Measurements from ENCODE around the gene NUDC. TPM values are rescaled to one million over a fixed set of nuclear protein-coding genes. Genes with fewer than 3 reads are reported as not detected.

The NUDC gene
- total and polyA plus RNA-seq, 2 of the 13 experiments (the other 11 are each of a cell fraction or from before 2014, with no cell fraction given), result 34.7 to 104 TPM

DNA sequence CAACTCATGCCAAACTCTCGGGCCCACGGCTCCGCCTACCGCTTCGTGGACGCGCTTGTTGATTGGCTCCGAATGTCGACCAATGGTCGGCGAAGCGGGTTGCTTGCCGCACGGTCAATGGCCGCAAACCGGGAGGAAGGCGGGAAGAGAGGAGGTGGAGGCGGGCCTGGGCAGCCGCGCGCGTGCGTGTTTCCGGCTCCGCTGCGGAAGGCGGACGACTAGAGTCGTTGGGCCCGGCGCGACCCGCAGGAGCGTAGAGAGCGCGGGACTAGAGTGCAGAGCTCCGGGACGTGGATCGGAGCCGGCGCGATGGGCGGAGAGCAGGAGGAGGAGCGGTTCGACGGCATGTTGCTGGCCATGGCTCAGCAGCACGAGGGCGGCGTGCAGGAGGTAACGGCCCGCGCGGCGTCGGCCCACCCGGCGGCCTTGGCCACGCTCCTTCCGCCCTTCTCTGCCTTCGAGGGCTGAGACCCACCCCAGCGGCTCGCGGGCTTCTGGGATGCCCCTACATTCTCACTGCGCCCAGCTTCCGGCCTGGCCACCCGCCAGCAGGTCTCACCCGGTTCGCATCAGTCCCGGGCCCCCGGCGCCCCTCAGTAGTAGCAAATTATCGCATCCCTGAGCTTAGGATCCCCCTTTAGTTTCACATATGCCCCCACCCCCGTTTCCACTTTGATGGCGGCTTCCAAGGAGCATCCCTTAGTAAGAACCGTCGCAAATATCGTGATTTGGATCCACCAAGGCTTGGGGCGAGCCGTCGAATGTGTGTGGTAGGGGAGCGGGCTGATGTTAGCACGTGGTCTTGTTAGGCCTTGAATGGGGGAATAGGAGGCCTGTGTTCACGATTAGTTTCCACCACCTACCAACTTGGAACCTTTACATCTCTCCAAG, at the start of gene NUDC (continued):
- TF ChIP-seq, protein P1, sequence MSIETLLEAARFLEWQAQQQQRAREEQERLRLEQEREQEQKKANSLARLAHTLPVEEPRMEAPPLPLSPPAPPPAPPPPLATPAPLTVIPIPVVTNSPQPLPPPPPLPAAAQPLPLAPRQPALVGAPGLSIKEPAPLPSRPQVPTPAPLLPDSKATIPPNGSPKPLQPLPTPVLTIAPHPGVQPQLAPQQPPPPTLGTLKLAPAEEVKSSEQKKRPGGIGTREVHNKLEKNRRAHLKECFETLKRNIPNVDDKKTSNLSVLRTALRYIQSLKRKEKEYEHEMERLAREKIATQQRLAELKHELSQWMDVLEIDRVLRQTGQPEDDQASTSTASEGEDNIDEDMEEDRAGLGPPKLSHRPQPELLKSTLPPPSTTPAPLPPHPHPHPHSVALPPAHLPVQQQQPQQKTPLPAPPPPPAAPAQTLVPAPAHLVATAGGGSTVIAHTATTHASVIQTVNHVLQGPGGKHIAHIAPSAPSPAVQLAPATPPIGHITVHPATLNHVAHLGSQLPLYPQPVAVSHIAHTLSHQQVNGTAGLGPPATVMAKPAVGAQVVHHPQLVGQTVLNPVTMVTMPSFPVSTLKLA (IDR thresholded peaks at IDR 0.05), result peak; percentile 45; the same call in 1 of the 2 replicates
- TF ChIP-seq SNAI1 (CRISPR knock-in tag; IDR thresholded peaks at IDR 0.05; ENCODE audit: borderline replicate concordance) (peak; percentile 83), ZNF430 (CRISPR knock-in tag; IDR thresholded peaks at IDR 0.05) (peak; percentile 93), ZNF839 (CRISPR knock-in tag; IDR thresholded peaks at IDR 0.05; ENCODE audit: borderline replicate concordance) (no peak), ZMYM2 (CRISPR knock-in tag; IDR thresholded peaks at IDR 0.05) (peak; percentile 61), STAG1 (CRISPR knock-in tag; IDR thresholded peaks at IDR 0.05) (no peak; the same call in 1 of the 2 replicates), ZSCAN12 (CRISPR knock-in tag; IDR thresholded peaks at IDR 0.05) (no peak), RXRB (CRISPR knock-in tag; IDR thresholded peaks at IDR 0.05; ENCODE audit: borderline replicate concordance) (peak; percentile 17), ZNF7 (CRISPR knock-in tag; IDR thresholded peaks at IDR 0.05) (no peak), MTF1 (CRISPR knock-in tag; IDR thresholded peaks at IDR 0.05) (no peak), TAF1 (CRISPR knock-in tag; IDR thresholded peaks at IDR 0.05) (peak; percentile 95), ZNF12 (CRISPR knock-in tag; IDR thresholded peaks at IDR 0.05) (no peak), ZNF501 (CRISPR knock-in tag; IDR thresholded peaks at IDR 0.05) (peak; percentile 80), GABPB1 (CRISPR knock-in tag; IDR thresholded peaks at IDR 0.05) (peak; percentile 97), BCL6 (CRISPR knock-in tag; IDR thresholded peaks at IDR 0.05) (peak; percentile 62)
- TF ChIP-seq, protein P2, sequence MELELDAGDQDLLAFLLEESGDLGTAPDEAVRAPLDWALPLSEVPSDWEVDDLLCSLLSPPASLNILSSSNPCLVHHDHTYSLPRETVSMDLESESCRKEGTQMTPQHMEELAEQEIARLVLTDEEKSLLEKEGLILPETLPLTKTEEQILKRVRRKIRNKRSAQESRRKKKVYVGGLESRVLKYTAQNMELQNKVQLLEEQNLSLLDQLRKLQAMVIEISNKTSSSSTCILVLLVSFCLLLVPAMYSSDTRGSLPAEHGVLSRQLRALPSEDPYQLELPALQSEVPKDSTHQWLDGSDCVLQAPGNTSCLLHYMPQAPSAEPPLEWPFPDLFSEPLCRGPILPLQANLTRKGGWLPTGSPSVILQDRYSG (CRISPR knock-in tag; IDR thresholded peaks at IDR 0.05), result no peak
- TF ChIP-seq, protein P3, sequence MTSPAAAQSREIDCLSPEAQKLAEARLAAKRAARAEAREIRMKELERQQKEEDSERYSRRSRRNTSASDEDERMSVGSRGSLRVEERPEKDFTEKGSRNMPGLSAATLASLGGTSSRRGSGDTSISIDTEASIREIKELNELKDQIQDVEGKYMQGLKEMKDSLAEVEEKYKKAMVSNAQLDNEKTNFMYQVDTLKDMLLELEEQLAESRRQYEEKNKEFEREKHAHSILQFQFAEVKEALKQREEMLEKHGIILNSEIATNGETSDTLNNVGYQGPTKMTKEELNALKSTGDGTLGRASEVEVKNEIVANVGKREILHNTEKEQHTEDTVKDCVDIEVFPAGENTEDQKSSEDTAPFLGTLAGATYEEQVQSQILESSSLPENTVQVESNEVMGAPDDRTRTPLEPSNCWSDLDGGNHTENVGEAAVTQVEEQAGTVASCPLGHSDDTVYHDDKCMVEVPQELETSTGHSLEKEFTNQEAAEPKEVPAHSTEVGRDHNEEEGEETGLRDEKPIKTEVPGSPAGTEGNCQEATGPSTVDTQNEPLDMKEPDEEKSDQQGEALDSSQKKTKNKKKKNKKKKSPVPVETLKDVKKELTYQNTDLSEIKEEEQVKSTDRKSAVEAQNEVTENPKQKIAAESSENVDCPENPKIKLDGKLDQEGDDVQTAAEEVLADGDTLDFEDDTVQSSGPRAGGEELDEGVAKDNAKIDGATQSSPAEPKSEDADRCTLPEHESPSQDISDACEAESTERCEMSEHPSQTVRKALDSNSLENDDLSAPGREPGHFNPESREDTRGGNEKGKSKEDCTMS (CRISPR knock-in tag; conservative IDR thresholded peaks at IDR 0.05), result no peak
- TF ChIP-seq, protein P4, sequence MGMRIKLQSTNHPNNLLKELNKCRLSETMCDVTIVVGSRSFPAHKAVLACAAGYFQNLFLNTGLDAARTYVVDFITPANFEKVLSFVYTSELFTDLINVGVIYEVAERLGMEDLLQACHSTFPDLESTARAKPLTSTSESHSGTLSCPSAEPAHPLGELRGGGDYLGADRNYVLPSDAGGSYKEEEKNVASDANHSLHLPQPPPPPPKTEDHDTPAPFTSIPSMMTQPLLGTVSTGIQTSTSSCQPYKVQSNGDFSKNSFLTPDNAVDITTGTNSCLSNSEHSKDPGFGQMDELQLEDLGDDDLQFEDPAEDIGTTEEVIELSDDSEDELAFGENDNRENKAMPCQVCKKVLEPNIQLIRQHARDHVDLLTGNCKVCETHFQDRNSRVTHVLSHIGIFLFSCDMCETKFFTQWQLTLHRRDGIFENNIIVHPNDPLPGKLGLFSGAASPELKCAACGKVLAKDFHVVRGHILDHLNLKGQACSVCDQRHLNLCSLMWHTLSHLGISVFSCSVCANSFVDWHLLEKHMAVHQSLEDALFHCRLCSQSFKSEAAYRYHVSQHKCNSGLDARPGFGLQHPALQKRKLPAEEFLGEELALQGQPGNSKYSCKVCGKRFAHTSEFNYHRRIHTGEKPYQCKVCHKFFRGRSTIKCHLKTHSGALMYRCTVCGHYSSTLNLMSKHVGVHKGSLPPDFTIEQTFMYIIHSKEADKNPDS (CRISPR knock-in tag; IDR thresholded peaks at IDR 0.05), result peak; percentile 36; the same call in 1 of the 2 replicates
- TF ChIP-seq, protein P5, sequence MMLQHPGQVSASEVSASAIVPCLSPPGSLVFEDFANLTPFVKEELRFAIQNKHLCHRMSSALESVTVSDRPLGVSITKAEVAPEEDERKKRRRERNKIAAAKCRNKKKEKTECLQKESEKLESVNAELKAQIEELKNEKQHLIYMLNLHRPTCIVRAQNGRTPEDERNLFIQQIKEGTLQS (CRISPR knock-in tag; IDR thresholded peaks at IDR 0.05), result peak; percentile 41; the same call in 1 of the 2 replicates
- TF ChIP-seq, protein P6, sequence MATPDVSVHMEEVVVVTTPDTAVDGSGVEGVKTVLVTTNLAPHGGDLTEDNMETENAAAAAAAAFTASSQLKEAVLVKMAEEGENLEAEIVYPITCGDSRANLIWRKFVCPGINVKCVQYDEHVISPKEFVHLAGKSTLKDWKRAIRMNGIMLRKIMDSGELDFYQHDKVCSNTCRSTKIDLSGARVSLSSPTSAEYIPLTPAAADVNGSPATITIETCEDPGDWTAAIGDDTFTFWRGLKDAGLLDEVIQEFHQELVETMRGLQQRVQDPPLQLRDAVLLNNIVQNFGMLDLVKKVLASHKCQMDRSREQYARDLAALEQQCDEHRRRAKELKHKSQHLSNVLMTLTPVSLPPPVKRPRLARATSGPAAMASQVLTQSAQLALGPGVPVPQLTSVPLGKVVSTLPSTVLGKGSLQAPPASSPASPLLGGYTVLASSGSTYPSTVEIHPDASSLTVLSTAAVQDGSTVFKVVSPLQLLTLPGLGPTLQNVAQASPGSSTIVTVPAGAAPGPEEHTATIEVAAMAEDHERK (CRISPR knock-in tag; IDR thresholded peaks at IDR 0.05; ENCODE audit: low read depth), result peak; percentile 20; the same call in 1 of the 2 replicates

Measured in HepG2 (cell line).